ENCODE data around the gene TRMT13.
A peak's percentile ranks its signal among the peaks of the same experiment; 100 is the strongest.
"Not testable (repeated sequence)": the region's sequence is repeated elsewhere in the genome, so short reads cannot be mapped to it uniquely, and the experiment has no call there.

The TRMT13 gene

DNA sequence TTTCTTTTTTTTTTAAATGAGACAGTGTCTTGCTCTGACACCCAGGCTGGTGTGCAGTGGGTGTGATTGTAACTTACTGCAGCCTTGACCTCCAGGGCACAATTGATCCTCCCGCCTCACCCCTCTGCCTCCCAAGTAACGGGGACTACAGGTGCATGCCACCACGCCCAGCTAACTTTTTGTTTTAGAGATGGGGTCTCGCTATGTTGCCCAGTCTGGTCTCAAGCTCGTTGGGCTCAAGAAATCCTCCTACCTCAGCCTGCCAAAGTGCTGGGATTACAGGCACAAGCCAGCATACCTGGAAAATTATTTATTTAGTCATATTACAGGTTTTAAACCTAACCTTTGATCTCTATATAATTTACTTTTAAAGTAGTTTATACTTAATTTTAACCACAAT is 31.7 kb downstream of the TRMT13 start:
- DNase-seq = no peak

DNA sequence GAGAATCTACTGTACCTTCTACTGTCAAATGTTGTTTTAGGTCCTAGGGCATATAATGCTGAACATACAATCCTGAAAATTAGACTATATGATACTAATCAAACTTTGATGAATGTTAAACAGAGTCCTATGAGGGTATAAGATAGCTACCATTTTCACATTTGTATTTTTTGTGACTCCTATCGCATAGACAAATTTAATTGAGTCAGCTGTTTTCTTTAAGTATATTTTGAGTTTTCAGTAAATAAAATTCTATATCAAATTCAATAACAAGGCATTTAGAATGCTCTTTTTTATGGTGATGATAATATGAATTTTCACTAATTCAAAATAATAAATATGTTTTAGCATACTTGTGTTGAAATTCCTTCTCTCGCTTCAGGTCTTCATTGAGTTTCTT is 35.1 kb downstream of the TRMT13 start:
- DNase-seq = no peak

DNA sequence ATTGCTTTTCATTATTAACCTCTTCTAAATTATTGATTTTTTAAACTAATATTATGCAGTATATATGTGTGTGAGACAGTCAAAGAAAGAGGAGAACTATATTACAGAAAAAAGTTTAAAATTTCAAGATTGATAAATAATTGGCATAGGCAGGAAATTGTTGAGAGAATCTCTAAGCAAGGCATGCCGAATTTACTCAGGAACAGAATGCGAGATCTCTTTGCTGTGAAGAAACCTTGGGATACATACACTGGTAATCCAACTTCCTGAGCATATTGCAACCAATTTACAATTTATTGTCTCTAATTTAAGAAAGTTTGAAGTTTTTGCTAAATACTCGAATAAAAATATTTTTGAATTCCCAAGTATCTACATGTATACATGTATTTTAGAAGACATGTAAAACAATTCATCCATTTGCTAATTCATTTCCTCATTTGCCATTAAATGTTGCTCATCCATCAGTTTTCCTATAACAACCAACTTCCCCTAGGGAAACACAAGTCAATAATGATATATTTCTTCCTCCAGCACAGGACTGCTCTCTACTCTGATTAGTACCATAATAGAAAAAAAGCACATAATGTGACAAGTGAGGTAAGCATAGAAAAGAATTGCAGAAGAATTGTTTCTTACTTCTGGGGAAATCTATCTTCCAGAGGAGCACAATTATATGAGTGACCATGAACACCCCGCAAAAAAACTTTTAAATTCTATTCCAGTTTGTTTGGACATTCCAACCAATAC is 44.5 kb downstream of the TRMT13 start:
- no peak for DNase-seq

DNA sequence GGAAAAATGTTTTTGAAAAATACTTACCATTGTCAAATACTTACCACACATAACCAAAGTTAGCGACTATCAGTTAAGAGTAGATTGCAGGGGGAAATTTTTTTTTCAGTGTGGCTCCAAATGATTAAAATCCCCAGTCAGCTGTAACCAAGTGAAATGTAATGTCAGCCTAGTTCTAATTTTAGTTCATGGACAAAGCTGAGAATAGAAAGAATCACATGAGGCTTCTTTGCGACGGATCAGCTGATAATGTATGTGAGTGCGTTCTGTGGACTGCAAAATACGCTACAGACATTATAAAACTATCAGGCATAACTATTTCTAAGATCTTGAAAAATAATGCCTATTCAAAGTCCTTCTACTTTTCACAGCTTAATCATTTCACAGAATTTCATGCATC is 45.1 kb downstream of the TRMT13 start, which contains the start of gene LRRC39:
Gene LRRC39, minus strand, starts transcription at position 166 of the 400 bp plus-strand sequence. CDS start 9,740 bp downstream, outside the sequence.
- DNase-seq = peak; percentile 31

DNA sequence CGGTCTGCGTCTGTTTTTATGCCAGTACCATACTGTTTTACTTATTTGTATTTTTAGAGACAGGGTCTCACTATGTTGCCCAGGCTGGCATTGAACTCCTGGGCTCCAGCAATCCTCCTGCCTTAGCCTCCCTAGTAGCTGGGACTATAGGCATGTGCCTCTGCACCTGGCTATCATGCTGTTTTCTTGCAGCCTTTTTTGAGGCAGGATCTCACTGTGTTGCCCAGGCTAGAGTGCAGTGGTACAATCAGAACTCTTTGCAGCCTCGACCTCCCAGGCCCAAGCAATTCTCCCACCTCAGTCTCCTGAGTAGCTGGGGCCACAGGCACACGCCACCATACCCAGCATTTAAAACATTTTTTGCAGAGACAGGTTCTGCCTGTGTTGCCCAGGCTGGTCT is 50.4 kb downstream of the TRMT13 start:
- DNase-seq = no peak

DNA sequence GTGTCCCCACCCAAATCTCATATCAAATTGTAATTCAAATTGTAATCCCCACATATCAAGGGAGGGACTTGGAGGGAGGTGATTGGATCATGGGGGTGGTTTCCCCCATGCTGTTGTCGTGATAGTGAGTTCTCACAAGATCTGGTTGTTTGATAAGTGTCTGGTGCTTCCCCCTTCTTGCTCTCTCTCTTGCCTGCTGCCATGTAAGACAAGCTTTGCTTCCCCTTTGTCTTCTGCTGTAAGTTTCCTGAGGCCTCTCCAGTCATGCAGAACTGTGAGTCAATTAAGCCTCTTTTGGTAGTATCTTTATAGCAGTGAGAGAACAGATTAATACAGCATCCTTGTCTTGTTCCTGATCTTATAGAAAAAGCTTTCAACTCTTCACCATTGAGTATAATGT is 51.6 kb downstream of the TRMT13 start:
- peak; percentile 61 for DNase-seq

DNA sequence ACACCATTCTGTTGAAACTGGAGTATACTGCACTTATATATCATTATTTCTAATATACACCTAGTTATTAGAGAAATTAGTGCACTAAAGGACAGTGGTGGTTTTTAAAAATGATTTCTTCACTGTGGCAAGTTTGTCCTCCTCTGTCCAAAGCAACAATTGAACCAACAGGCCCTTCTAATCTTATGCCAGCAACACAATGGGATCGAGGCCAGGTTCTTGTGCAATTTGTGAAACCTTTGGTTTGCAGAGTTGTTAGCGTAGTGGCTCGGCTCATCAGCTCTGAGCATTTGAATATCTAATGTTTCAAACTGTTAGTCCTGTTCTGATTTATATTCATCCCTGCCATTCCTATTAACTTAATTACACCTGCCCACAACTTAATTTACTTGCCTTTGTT is 54.9 kb downstream of the TRMT13 start:
- DNase-seq = peak; percentile 30

DNA sequence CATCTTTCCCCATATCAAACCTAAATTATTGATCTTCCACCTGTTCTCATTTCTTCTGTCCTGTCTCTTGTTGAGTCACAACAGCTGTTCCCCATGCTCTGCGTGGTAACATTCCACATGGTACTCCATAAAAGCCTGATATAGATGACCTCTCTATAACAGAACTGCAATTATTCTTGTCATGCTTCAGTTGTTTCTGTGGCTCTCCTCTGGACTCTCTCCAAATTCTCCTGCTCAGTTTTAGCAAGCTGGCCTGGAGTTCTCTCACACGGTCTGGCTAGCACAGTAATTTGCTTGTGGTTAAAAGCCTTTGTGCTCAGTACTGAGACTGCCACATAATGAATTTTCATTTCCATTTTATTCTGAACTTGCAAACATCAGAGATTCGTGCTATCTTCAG is 55.7 kb downstream of the TRMT13 start:
- no peak for DNase-seq

DNA sequence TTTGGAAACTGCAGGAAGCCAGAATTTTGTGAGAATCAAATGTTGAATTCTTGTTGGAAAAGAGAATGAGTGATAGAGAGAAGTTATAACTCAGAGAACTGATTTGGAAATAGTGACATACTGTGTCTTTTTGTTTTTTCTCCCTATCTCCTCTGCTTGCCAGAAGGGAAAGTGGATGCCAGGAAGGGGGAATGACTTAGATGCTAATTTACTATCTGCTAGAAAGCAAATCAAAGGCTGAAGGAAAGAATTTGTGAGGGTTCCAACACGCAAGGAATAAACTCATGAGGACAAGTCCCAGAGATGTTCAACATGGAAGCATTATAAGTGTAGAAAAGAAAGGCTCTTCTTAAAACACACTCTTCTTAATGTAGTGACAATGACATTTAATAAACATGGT is 65.6 kb downstream of the TRMT13 start:
- DNase-seq = no peak

DNA sequence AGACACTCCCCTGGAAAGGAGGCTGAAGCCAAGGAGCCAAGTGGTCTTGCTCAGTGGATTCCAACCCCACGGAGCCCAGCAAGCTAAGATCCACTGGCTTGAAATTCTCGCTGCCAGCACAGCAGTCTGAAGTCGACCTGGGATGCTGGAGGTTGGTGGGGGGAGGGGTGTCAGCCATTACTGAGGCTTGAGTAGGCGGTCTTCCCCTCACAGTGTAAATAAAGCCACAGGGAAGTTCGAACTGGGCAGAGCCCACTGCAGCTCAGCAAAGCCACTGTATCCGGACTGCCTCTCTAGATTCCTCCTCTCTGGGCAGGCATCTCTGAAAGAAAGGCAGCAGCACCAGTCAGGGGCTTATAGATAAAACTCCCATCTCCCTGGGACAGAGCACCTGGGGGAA is 67.1 kb downstream of the TRMT13 start:
- DNase-seq = not testable (repeated sequence)

All from hematopoietic multipotent progenitor cell treated with erythropoietin and hydrocortisone succinate and interleukin-3 and kit ligand, for 4 days (in vitro differentiated cells).